Dendritic cell treated with granulocyte-macrophage colony-stimulating factor and Interleukin-4, amounts not matched to agents 40 ng/mL and 50 ng/mL, for 4 days (primary cell): Measurements from ENCODE around the gene SLAMF9.

ENCODE experiments used
- H3K27ac Mint-ChIP-seq: one replicate; pipeline ENCODE4 v1.8.0; 2022; ENCODE audit warnings: mild to moderate bottlenecking, mixed read lengths
- H3K27me3 Mint-ChIP-seq: one replicate; pipeline ENCODE4 v1.8.0; 2022; ENCODE audit warnings: mild to moderate bottlenecking, mixed read lengths
- H3K36me3 Mint-ChIP-seq: one replicate; pipeline ENCODE4 v1.8.0; 2022; ENCODE audit warnings: low read depth, mixed read lengths
- H3K4me1 Mint-ChIP-seq: one replicate; pipeline ENCODE4 v1.8.0; 2022; ENCODE audit warnings: low read depth, mixed read lengths
- H3K4me3 Mint-ChIP-seq: one replicate; pipeline ENCODE4 v1.8.0; 2022; ENCODE audit warnings: mild to moderate bottlenecking, moderate library complexity, mixed read lengths
- H3K9me3 Mint-ChIP-seq: one replicate; pipeline ENCODE4 v1.8.0; 2022; ENCODE audit warnings: mixed read lengths
- intact Hi-C: fragments of 100-400 bp; cut with micrococcal nuclease; formaldehyde crosslinking; loops from one replicate; pipeline ENCODE4 v1.15.0; 2022

SLAMF9 gene

GRCh38 chr1:159953536-159954515 lies at the start of gene SLAMF9:
Gene SLAMF9 (minus strand): TSS chr1:159954237. CDS start chr1:159954137, 100 bp downstream.
- Mint-ChIP-seq H3K27me3 (no peaks in the 10 kb centered on the region), H3K9me3 (no peaks in the 10 kb centered on the region), H3K4me1 (peaks cover 70% of the 10 kb centered on the region), H3K36me3 (no peaks in the 10 kb centered on the region), H3K4me3 (peak within 1 kb of the TSS; percentile 62), H3K27ac (peak within 1 kb of the TSS; percentile 88)
- intact Hi-C loops, result no loop called here

GRCh38 chr1:160001440-160001839 lies 47.4 kb upstream of the SLAMF9 start:
- Mint-ChIP-seq H3K4me3 (no peak overlapping the region), H3K4me1 (peaks cover 7% of the 10 kb centered on the region), H3K36me3 (no peaks in the 10 kb centered on the region), H3K27ac (no peak overlapping the region), H3K9me3 (no peaks in the 10 kb centered on the region), H3K27me3 (peaks cover 12% of the 10 kb centered on the region)
- intact Hi-C loops, result no loop called here

DNA sequence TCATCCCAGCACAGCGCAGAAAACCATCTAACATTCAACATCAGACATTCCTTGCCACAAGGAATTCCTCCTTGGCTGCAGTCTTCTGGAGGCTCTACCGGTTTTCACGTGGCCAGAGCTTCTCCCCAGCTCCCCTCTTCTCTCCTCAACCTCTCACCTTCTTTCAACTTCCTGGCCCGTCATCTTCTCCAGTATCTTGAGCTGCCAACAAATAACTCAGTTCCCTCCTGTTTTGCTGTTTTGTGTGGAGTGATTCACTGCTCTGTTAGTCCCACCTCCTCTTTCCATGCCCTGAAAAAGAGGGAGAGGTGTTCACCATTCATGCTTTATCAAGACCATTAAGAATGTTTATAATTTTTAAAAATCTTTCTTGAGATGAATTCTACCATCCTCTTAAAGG lies 45.2 kb upstream of the SLAMF9 start:
- intact Hi-C loops, result no loop called here
- no peak overlapping the region for H3K4me3 Mint-ChIP-seq
- no peaks in the 10 kb centered on the region for H3K36me3 Mint-ChIP-seq
- H3K27ac Mint-ChIP-seq, result no peak overlapping the region
- no peaks in the 10 kb centered on the region for H3K9me3 Mint-ChIP-seq
- peaks cover 5% of the 10 kb centered on the region for H3K4me1 Mint-ChIP-seq
- H3K27me3 Mint-ChIP-seq, result peaks cover 15% of the 10 kb centered on the region

DNA sequence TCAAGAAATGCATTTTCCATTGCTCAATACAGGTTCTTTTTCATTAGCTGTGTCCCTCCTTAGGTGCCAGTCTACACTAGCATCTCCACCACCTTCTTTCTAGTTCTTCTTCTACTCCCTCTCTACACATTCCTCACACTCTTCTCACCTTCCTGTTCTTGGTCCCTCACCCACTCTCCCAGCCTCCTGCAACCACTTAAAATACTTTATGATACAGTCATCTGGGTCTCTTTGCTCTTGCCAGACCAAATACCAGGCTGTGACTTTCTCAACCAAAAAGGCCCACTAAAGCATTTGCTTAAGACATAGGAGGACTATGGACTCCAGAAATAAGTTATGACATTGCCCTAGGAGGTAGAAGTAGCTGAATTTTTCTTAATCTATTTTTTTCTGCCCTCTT lies 42.6 kb upstream of the SLAMF9 start:
- Mint-ChIP-seq H3K9me3 (no peaks in the 10 kb centered on the region), H3K36me3 (no peaks in the 10 kb centered on the region), H3K27me3 (peaks cover 15% of the 10 kb centered on the region), H3K4me1 (peaks cover 2% of the 10 kb centered on the region), H3K27ac (no peak overlapping the region), H3K4me3 (no peak overlapping the region)
- intact Hi-C loops, result no loop called here

DNA sequence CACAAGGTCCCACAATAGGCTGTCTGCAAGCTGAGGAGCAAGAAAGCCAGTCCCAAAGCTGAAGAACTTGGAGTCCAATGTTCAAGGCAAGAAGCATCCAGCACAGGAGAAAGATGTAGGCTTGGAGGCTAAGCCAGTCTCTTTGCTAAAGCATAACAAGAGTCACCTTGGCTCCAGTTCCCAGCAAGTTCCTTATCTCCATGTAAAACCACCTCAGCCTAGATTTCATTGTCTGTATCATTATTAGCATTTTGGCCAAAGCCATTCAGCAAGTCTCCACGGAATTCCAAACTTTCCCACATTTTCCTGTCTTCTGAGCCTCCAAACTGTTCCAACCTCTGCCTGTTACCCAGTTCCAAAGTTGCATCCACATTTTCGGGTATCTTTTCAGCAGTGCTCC lies 40.9 kb upstream of the SLAMF9 start:
- intact Hi-C loops, result no loop called here

GRCh38 chr1:159993911-159994310 lies 39.9 kb upstream of the SLAMF9 start:
- Mint-ChIP-seq H3K9me3 (no peaks in the 10 kb centered on the region), H3K4me1 (peaks cover 5% of the 10 kb centered on the region), H3K27ac (no peak overlapping the region), H3K4me3 (no peak overlapping the region), H3K36me3 (no peaks in the 10 kb centered on the region), H3K27me3 (peaks cover 12% of the 10 kb centered on the region)
- intact Hi-C loops, result no loop called here

More for the DNA sequence above, 40.9 kb upstream of the SLAMF9 start:
- Mint-ChIP-seq H3K27ac (no peak overlapping the region), H3K36me3 (no peaks in the 10 kb centered on the region), H3K4me3 (no peak overlapping the region), H3K4me1 (peaks cover 5% of the 10 kb centered on the region), H3K9me3 (no peaks in the 10 kb centered on the region), H3K27me3 (peaks cover 15% of the 10 kb centered on the region)

DNA sequence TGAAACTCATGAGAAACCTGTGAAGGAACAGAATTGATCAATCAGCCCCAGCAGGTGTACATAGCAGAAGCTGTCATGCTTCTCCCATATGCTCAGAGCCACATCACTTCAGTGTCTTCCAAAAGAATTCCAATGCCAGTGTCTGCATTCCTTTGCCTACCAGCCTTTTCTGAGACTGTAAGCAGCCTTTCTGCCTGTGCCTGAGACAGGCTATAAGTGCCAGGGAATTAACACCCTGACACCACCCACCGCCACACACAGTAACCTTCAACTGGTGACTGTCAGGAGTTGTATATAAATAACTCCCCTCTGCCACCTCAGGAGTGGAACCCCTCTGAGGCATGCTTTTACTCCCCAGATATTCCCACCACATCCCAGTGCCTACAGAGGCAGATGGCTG lies 38.1 kb upstream of the SLAMF9 start:
- no peaks in the 10 kb centered on the region for H3K36me3 Mint-ChIP-seq
- H3K27ac Mint-ChIP-seq, result no peak overlapping the region
- no peaks in the 10 kb centered on the region for H3K9me3 Mint-ChIP-seq
- H3K4me1 Mint-ChIP-seq, result peaks cover 5% of the 10 kb centered on the region
- H3K4me3 Mint-ChIP-seq, result no peak overlapping the region
- intact Hi-C loops, result no loop called here
- peaks cover 6% of the 10 kb centered on the region for H3K27me3 Mint-ChIP-seq

DNA sequence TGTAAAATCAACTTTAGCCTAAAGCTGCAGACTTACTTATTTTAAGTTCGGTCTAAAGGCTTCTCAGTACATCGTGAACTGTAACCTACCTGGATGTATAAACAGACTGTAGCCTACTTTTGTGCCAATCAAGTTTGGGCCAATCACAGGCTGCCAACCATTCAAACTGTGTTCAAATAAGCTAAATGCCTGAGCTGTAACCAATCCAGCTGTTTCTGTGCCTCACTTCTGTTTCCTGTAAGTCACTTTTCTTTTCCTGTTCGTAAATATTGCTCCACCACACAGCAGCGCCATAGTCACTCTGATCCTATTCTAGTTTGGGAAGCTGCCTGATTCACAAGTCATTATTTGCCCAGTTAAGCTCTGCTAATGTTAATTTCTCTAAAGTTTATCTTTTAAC lies 37.5 kb upstream of the SLAMF9 start:
- no peak overlapping the region for H3K4me3 Mint-ChIP-seq
- no peak overlapping the region for H3K27ac Mint-ChIP-seq
- H3K27me3 Mint-ChIP-seq, result peaks cover 5% of the 10 kb centered on the region
- H3K36me3 Mint-ChIP-seq, result no peaks in the 10 kb centered on the region
- H3K4me1 Mint-ChIP-seq, result peaks cover 5% of the 10 kb centered on the region
- intact Hi-C loops, result no loop called here
- H3K9me3 Mint-ChIP-seq, result no peaks in the 10 kb centered on the region

GRCh38 chr1:159990005-159990404 lies 36.0 kb upstream of the SLAMF9 start:
- Mint-ChIP-seq H3K4me3 (no peak overlapping the region), H3K27ac (no peak overlapping the region), H3K36me3 (no peaks in the 10 kb centered on the region), H3K9me3 (no peaks in the 10 kb centered on the region), H3K4me1 (peaks cover 5% of the 10 kb centered on the region), H3K27me3 (peaks cover 3% of the 10 kb centered on the region)
- intact Hi-C loops, result no loop called here

GRCh38 chr1:159989581-159989980 lies 35.5 kb upstream of the SLAMF9 start:
- no peak overlapping the region for H3K4me3 Mint-ChIP-seq
- no peaks in the 10 kb centered on the region for H3K36me3 Mint-ChIP-seq
- intact Hi-C loops, result no loop called here
- H3K4me1 Mint-ChIP-seq, result peaks cover 5% of the 10 kb centered on the region
- no peak overlapping the region for H3K27ac Mint-ChIP-seq
- H3K27me3 Mint-ChIP-seq, result peaks cover 4% of the 10 kb centered on the region
- H3K9me3 Mint-ChIP-seq, result no peaks in the 10 kb centered on the region

- no peak overlapping the region for H3K4me3 Mint-ChIP-seq
- peaks cover 5% of the 10 kb centered on the region for H3K4me1 Mint-ChIP-seq
- H3K27me3 Mint-ChIP-seq, result peaks cover 10% of the 10 kb centered on the region
- intact Hi-C loops, result no loop called here
- H3K27ac Mint-ChIP-seq, result no peak overlapping the region
- H3K9me3 Mint-ChIP-seq, result no peaks in the 10 kb centered on the region
- no peaks in the 10 kb centered on the region for H3K36me3 Mint-ChIP-seq
Observed at GRCh38 chr1:159988006-159988405, 34.0 kb upstream of the SLAMF9 start.

DNA sequence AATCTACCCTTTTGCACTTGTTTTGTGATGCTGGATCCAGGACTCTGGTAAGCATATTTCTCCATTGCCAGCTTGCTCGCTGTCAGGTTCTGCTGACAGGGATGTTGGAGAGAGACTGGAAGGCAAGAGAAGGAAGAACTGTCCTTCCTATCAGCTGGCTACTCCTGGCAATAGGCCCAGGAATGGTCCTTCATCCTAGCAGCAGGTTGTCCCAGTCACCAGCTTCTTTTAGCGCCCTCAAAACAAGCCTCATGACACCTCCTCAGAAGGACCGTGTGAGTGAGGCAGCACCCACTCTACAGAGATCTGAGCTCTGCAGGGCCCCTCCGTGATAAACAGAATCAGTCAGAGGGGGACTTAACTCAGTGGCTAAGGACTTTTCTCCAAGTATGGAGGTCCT lies 33.1 kb upstream of the SLAMF9 start:
- no peak overlapping the region for H3K27ac Mint-ChIP-seq
- H3K36me3 Mint-ChIP-seq, result no peaks in the 10 kb centered on the region

GRCh38 chr1:159986531-159986930 lies 32.5 kb upstream of the SLAMF9 start:
- peaks cover 13% of the 10 kb centered on the region for H3K27me3 Mint-ChIP-seq
- intact Hi-C loops, result no loop called here
- no peak overlapping the region for H3K27ac Mint-ChIP-seq
- no peaks in the 10 kb centered on the region for H3K9me3 Mint-ChIP-seq
- H3K36me3 Mint-ChIP-seq, result no peaks in the 10 kb centered on the region
- H3K4me1 Mint-ChIP-seq, result peaks cover 8% of the 10 kb centered on the region
- H3K4me3 Mint-ChIP-seq, result no peak overlapping the region

More for the DNA sequence above, 33.1 kb upstream of the SLAMF9 start:
- intact Hi-C loops, result no loop called here
- peaks cover 11% of the 10 kb centered on the region for H3K27me3 Mint-ChIP-seq
- H3K4me3 Mint-ChIP-seq, result no peak overlapping the region
- H3K9me3 Mint-ChIP-seq, result no peaks in the 10 kb centered on the region
- peaks cover 9% of the 10 kb centered on the region for H3K4me1 Mint-ChIP-seq

DNA sequence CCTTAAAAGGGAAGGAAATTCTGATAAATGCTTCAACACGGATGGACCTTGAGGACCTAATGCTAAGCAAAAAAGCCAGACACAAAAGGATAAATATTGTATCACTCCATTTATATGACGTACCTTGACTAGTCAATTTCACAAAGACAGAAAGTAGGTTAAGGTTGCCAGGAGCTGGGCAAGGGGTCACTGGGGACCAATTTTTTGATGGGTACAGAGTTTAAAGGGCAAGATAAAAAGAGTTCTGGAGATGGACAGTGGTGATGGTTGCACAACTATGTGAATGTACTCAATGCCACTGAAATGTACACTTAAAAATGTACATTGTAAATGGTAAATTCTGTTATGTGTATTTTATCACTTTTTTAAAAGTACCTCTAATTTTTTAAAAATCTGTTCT lies 32.1 kb upstream of the SLAMF9 start:
- Mint-ChIP-seq H3K9me3 (no peaks in the 10 kb centered on the region), H3K36me3 (no peaks in the 10 kb centered on the region), H3K4me1 (peaks cover 5% of the 10 kb centered on the region), H3K27ac (no peak overlapping the region), H3K27me3 (peaks cover 13% of the 10 kb centered on the region), H3K4me3 (no peak overlapping the region)
- intact Hi-C loops, result no loop called here

DNA sequence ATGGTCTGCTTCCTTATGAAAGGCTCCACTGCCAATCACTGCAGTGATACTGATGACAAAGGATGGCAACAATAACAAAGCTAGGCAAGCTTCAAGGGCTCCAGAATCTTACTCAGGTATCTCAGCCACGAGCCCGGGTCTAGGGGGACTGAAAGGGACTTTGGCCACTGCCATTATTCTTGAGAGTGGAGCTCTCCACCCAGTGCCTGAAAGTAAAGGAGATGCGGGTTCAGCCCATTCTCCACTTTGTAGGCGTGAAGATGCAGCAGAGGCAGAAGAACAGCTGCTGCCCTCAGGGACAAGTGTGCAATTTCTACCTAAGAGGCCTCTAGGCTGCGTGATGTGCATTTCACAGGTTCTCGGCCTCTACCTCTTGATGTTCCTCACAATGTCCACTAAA lies 31.4 kb upstream of the SLAMF9 start:
- peaks cover 16% of the 10 kb centered on the region for H3K27me3 Mint-ChIP-seq
- no peaks in the 10 kb centered on the region for H3K36me3 Mint-ChIP-seq
- no peaks in the 10 kb centered on the region for H3K9me3 Mint-ChIP-seq
- intact Hi-C loops, result no loop called here
- H3K4me1 Mint-ChIP-seq, result peaks cover 5% of the 10 kb centered on the region
- no peak overlapping the region for H3K27ac Mint-ChIP-seq
- no peak overlapping the region for H3K4me3 Mint-ChIP-seq
